Activated T-helper 2 cell treated with anti-CD3 and anti-CD28 coated beads, Interferon-gamma antibody, Interleukin-2, Interleukin-4, amounts not matched to agents 10 μg/mL and 5 μg/mL and 100 μg/mL, durations not matched to agents 14 hours and 24 hours and 36 hours (primary cell): ENCODE results near the gene RPUSD1. TPM values are rescaled to one million over a fixed set of nuclear protein-coding genes. Genes with fewer than 3 reads are reported as not detected.
"Not testable (repeated sequence)": the region's sequence is repeated elsewhere in the genome, so short reads cannot be mapped to it uniquely, and the experiment has no call there.

Source experiments
- DNase-seq: peaks from one replicate; pipeline ENCODE4 v3.0.0; 2021; ENCODE audit warnings: low spot score
- H3K27ac Mint-ChIP-seq: one replicate; pipeline ENCODE4 v1.8.0; 2021; ENCODE audit warnings: mixed read lengths
- H3K27me3 Mint-ChIP-seq: one replicate; pipeline ENCODE4 v1.8.0; 2021; ENCODE audit warnings: low read depth, mixed read lengths
- H3K36me3 Mint-ChIP-seq: one replicate; pipeline ENCODE4 v1.8.0; 2021; ENCODE audit warnings: low read depth, mixed read lengths
- H3K4me1 Mint-ChIP-seq: one replicate; pipeline ENCODE4 v1.8.0; 2021; ENCODE audit warnings: low read depth, mixed read lengths
- H3K4me3 Mint-ChIP-seq: one replicate; pipeline ENCODE4 v1.8.0; 2021; ENCODE audit warnings: low read depth, mild to moderate bottlenecking, moderate library complexity, mixed read lengths
- H3K9me3 Mint-ChIP-seq: one replicate; pipeline ENCODE4 v1.8.0; 2021; ENCODE audit warnings: mixed read lengths
- intact Hi-C: fragments of 100-400 bp; cut with micrococcal nuclease; formaldehyde crosslinking; loops from one replicate; pipeline ENCODE4 v1.15.1; 2023
- total RNA-seq: library from RNA; stranded (reverse); gene quantifications from 2 replicates; pipeline ENCODE4 v1.2.3, GENCODE V29; 2022

Gene RPUSD1
- total RNA-seq, 1 donor from 2014 or later: 35.3 TPM

DNA sequence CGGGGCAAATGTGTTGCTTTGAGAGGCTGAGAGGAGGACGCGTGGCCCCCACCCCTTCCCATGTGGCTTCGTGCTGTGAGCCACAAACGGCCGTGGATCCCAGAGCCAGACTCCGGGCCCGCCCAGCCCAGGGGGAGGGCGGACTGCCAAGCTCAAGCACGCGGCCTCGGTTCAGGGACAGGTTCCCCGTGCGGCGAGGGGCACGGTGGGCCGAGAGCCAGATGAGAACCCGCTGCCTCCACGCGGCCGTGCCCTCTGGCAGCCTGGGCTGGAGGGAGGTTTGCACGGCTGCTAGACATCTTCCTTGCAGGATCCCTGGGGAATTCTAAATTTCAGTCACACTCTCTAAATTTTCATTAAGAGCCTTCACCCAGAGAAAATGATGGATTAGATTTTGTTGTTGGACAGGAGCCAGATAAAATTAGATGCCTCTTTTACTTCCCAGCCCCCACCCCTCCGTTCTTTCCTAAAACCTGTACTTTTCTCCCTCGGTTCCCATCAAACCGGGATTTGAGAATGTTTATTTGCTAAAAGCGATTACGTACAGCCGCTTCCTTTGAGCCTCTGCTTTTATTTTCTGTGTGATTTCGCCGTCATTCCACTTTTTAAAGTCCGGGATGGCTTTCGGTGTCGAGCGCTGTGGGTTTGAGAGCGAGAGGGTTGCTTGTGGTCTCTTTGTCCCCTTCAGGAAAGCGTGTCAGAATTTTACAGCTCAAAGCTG, 37.3 kb upstream of the RPUSD1 start:
- no peaks in the 10 kb centered on the region for H3K9me3 Mint-ChIP-seq
- H3K4me3 Mint-ChIP-seq: no peak overlapping the region
- intact Hi-C loops: no loop called here
- H3K36me3 Mint-ChIP-seq: no peaks in the 10 kb centered on the region
- H3K4me1 Mint-ChIP-seq: no peaks in the 10 kb centered on the region
- no peak overlapping the region for H3K27ac Mint-ChIP-seq
- H3K27me3 Mint-ChIP-seq: no peaks in the 10 kb centered on the region
- DNase-seq: no peak

DNA sequence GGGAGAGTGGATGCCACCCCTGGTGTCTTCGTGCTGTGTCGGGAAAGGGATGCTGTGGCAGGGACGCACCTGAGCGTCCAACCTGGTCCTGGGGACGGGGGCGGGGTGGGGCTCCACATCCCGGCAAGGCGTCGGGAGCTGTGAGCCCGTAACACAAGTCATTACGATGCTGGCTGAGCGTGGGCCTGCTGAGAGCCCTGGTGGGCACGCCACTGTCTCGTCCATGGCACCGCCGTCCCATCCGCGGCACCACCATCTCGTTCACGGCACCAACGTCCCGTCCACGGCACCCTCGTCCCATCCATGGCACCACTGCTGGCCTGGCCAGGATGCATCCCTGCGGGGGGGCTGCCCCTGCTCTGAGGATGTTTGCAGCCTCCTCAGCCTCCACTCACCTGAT, 36.4 kb upstream of the RPUSD1 start:
- intact Hi-C loops: no loop called here
- DNase-seq: no peak
- Mint-ChIP-seq H3K9me3 (no peaks in the 10 kb centered on the region), H3K36me3 (no peaks in the 10 kb centered on the region), H3K27me3 (no peaks in the 10 kb centered on the region), H3K4me1 (peaks cover 6% of the 10 kb centered on the region), H3K27ac (no peak overlapping the region), H3K4me3 (no peak overlapping the region)

DNA sequence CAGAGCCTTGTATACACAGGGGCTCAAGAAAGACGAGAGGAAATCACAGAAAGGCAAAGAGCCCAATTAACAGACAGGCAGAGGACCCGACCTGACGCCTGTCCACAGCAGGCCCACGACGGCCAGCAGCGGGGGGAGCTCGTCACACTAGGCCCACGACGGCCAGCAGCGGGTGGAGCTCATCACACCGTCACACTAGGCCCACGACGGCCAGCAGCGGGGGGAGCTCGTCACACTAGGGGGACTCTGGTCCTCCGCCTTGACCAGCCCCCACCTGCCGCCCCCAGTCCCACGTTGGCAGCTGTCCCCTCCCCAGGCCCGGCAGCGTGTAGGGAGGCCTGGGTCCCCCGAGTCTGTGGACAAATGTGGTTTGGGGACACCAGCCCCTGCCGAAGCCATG, 36.0 kb upstream of the RPUSD1 start:
- DNase-seq: no peak
- Mint-ChIP-seq H3K9me3 (no peaks in the 10 kb centered on the region), H3K36me3 (no peaks in the 10 kb centered on the region), H3K4me1 (peaks cover 10% of the 10 kb centered on the region), H3K27me3 (no peaks in the 10 kb centered on the region), H3K27ac (no peak overlapping the region), H3K4me3 (no peak overlapping the region)
- intact Hi-C loops: no loop called here

DNA sequence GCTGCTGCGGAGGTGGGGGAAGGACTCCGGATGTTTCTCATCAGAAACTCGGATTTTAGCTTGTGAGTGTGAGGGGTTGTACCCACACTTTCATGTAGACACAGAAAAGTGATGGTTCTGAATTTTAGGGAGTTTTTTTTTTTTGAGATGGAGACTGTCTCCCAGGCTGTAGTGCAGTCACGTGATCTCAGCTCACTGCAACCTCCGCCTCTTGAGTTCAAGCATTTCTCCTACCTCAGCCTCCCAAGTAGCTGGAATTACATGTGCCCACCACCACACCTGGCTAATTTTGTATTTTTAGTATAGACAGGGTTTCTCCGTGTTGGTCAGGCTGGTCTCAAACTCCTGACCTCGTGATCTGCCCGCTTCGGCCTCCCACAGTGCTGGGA, 34.7 kb upstream of the RPUSD1 start:
- H3K36me3 Mint-ChIP-seq: no peaks in the 10 kb centered on the region
- no peak overlapping the region for H3K27ac Mint-ChIP-seq
- H3K27me3 Mint-ChIP-seq: no peaks in the 10 kb centered on the region
- H3K4me3 Mint-ChIP-seq: no peak overlapping the region
- intact Hi-C loops: no loop called here
- no peaks in the 10 kb centered on the region for H3K9me3 Mint-ChIP-seq
- peaks cover 10% of the 10 kb centered on the region for H3K4me1 Mint-ChIP-seq
- DNase-seq: no peak

DNA sequence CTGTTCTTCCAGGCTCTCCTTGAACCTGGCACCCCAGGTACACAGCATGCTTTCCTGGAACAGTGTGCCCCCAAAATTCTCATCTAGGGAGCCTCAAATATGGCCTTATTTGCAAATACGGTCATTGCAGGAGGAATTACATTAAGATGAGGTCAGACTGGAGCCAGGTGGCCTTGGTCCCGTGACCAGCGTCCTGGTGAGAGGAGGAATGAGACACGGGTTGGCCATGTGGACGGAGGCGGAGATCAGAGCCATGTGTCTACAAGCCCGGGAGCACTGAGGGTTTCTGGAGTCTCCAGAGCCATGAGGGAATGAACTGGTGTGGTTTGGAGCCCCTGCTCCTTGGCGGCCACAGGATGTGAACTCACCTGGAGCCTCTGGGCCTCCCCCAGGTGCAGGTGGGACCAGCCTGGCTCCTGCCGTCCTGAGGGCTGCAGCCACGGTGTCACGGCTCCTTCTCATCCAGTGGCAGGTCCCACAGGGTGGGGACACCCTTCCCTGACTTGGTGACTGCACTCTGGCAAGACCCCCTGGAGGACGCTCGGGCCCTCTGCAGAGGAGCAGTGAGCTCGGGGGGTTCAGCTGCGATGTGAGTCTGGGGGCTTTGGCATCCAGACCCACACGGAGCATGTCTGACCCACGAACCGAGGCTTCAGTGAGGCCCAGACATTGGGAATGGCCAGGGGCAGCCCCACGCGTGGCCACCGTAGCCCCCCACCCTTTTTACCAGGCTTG, 34.2 kb upstream of the RPUSD1 start:
- H3K27ac Mint-ChIP-seq: no peak overlapping the region

DNA sequence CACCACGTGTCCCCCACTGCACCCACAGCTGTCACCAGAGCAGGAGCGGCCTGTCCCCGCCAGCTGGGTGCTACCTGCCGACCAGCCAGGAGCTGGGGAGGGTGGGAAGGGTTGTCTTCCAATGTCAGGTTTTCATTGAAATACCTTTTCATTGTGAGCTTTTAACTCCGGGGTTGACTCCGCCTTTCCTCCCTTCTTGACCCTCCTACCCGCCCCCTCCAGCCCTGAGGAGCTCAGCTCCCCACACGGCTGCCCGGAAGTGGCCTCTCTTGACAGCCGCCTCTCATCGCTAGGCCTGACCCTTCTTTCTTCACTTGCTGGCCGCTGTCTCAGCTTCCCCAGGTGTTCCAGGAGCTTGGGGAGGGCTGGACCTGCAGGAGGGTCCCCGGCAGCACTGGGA, 33.6 kb upstream of the RPUSD1 start:
- Mint-ChIP-seq H3K4me3 (no peak overlapping the region), H3K9me3 (no peaks in the 10 kb centered on the region), H3K27me3 (no peaks in the 10 kb centered on the region), H3K4me1 (peaks cover 10% of the 10 kb centered on the region), H3K36me3 (no peaks in the 10 kb centered on the region), H3K27ac (no peak overlapping the region)
- intact Hi-C loops: no loop called here
- no peak for DNase-seq

More for the DNA sequence above, 34.2 kb upstream of the RPUSD1 start:
- intact Hi-C loops: no loop called here
- no peak for DNase-seq
- Mint-ChIP-seq H3K4me1 (peaks cover 10% of the 10 kb centered on the region), H3K9me3 (no peaks in the 10 kb centered on the region), H3K4me3 (no peak overlapping the region), H3K27me3 (no peaks in the 10 kb centered on the region), H3K36me3 (no peaks in the 10 kb centered on the region)

DNA sequence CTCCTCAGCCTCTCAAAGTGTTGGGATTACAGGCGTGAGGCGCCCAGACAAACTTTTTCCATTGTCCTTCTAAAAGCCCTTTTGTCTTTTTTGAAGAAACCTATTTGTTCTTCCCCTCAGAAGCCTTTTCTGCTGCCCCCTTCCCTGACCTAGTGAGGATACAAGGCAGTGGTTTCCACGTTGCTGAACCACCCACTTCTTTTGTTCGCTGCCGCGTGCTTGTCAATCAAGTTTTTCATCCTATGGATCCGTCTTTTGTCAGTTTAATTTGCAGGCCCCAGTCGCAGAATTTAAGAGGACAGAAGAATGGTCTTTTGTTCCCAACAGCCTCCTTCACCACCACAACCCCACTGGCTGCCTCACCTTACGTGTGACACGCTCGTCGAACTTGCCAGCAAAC, 32.6 kb upstream of the RPUSD1 start:
- no peak for DNase-seq
- H3K36me3 Mint-ChIP-seq: no peaks in the 10 kb centered on the region
- no peaks in the 10 kb centered on the region for H3K9me3 Mint-ChIP-seq
- H3K4me1 Mint-ChIP-seq: peaks cover 10% of the 10 kb centered on the region
- H3K4me3 Mint-ChIP-seq: no peak overlapping the region
- no peak overlapping the region for H3K27ac Mint-ChIP-seq
- intact Hi-C loops: no loop called here
- H3K27me3 Mint-ChIP-seq: no peaks in the 10 kb centered on the region

DNA sequence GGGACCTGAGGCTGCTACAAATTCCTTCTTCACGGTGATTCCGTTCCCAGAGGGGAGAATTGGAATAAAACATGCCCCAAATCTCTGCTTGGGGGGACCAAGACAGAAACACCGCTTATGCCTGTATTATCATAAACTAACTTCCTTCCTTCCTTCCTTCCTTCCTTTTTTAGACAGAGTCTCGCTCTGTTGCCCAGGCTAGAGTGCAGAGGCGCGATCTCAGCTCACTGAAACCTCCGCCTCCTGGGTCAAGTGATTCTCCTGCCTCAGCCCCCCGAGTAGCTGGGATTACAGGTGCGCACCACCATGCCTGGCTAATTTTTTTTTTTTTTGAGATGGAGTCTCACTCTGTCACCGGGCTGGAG, 31.8 kb upstream of the RPUSD1 start:
- H3K27me3 Mint-ChIP-seq, intact Hi-C loops, H3K4me3 Mint-ChIP-seq, H3K36me3 Mint-ChIP-seq, H3K9me3 Mint-ChIP-seq, H3K27ac Mint-ChIP-seq, DNase-seq: not testable (repeated sequence)
- H3K4me1 Mint-ChIP-seq: peaks cover 10% of the 10 kb centered on the region

DNA sequence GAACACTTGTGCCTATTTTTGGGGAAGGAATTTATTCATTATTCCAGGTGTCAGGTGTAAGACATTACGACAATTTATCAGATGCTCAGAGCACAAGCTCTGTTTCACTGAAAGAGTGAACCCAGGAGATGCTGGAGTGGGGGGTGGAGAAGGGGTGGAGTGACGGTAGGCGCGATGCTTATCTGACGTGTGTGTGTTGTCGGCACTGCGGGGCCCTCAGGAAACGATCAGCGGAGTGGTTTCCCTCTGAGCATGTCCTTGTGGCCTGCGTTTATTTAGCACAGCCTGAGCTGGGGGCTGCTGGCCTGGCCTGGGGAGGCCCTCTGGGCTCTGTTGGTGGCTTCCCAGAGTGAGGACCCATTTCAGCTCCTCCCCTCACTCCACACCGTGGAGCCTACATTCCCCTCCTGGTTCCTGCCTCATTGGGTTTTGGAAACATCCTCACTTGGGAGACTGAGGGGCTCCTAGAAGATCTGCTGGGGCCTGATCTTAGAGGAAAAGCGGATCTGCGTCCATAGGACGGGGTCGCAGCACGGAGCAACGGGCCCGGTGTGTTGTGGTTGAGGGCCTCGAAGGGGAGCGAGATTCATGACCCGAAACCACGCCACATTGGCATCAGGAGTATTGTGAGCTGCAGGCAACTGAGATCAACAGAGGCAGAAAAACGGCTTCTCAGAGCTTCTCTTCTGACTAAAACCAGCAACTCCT, 31.3 kb upstream of the RPUSD1 start:
- Mint-ChIP-seq H3K27ac (peak overlapping the region; percentile 59), H3K36me3 (no peaks in the 10 kb centered on the region), H3K9me3 (no peaks in the 10 kb centered on the region), H3K27me3 (peaks cover 3% of the 10 kb centered on the region), H3K4me1 (peaks cover 10% of the 10 kb centered on the region), H3K4me3 (no peak overlapping the region)
- DNase-seq: peak; percentile 58
- intact Hi-C loops: no loop called here

DNA sequence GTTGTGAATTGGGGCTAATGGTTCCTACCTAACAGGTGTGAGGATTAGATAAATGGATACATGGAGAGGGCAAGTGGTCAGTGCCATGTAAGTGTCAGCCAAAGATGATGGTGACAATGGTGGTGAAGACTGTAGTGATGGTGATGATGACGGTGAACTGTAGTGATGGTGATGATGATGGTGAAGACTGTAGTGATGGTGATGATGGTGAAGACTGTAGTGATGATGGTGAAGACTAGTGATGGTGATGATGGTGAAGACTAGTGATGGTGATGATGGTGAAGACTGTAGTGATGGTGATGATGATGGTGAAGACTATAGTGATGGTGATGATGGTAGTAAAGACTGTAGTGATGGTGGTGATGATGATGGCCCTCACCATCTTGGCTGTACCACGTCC, 30.4 kb upstream of the RPUSD1 start:
- no peak overlapping the region for H3K27ac Mint-ChIP-seq
- DNase-seq: no peak
- no peaks in the 10 kb centered on the region for H3K9me3 Mint-ChIP-seq
- peaks cover 6% of the 10 kb centered on the region for H3K27me3 Mint-ChIP-seq
- H3K4me1 Mint-ChIP-seq: peaks cover 10% of the 10 kb centered on the region
- no peak overlapping the region for H3K4me3 Mint-ChIP-seq
- intact Hi-C loops: no loop called here
- H3K36me3 Mint-ChIP-seq: no peaks in the 10 kb centered on the region

DNA sequence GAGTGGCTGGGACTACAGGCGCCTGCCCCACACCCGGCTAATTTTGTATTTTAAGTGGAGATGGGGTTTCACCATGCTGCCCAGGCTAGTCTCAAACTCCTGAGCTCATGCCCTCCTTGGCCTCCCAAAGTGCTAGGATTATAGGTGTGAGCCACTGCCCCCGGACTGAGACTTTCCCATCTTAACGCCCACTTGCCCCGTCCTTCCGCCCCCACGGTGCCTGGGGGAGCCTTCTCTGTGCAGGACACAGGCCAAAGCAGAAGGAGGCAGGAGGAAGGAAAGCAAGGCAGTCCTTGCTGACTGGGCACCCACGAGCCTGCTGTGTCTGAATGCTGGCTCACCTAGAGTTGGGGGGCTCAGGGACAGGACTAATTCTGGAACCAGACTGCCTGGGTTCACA, 30.0 kb upstream of the RPUSD1 start:
- no peak for DNase-seq
- Mint-ChIP-seq H3K4me3 (no peak overlapping the region), H3K27ac (no peak overlapping the region), H3K27me3 (peaks cover 6% of the 10 kb centered on the region), H3K4me1 (peaks cover 10% of the 10 kb centered on the region), H3K9me3 (no peaks in the 10 kb centered on the region), H3K36me3 (no peaks in the 10 kb centered on the region)
- intact Hi-C loops: no loop called here

DNA sequence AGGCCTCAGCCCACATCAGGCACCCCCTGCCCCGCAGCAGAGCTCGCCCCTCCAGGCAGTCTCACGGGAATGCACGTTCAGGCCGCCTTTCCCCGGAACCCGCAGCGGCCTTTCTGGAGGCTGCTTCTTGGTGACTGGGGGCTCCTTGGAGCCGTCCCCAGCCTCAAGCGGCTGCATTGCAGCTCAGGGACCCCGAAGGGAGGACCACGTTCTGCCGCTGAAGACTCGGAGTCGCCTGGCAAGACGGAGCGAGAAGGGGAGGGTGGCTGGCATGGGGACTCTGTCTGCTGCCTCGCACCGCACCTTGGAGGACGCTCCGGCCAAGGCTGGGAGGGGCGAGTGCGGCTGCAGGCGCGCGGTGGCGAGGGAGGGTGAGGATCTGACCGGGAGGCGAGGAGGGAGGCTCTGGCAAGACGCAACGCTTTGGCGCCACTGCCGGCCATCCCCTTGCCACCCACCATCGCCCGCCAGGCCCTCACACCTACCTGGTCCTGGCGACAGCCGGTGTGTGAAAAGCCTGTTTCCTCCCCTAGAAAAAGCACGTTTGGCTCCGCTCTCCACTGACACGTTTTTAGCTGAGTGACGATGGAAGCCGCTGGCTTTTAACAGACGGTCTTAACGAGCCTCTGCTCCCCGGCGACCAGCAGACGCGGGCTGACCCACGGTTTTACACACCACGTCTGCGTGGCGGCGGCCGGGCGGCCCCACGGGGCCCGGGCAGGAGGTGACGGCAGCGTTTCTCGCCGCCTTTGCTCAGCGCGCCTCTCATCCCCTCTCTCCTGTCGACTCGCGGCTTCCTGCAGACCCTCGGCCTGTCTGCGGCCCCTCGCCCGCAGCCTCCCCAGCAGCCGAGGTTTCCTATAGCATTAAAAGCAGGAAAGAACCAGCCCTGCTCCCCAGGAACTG, 29.1 kb upstream of the RPUSD1 start:
- no peaks in the 10 kb centered on the region for H3K9me3 Mint-ChIP-seq
- no peaks in the 10 kb centered on the region for H3K36me3 Mint-ChIP-seq
- H3K4me1 Mint-ChIP-seq: peaks cover 10% of the 10 kb centered on the region

More for the DNA sequence above, 29.1 kb upstream of the RPUSD1 start:
- Mint-ChIP-seq H3K27me3 (peaks cover 12% of the 10 kb centered on the region), H3K4me3 (no peak overlapping the region), H3K27ac (no peak overlapping the region)
- intact Hi-C loops: no loop called here
- DNase-seq: no peak
